Femur (tissue), 1 donor: ENCODE results near the gene ANXA6.
"Not testable (repeated sequence)": the region's sequence is repeated elsewhere in the genome, so short reads cannot be mapped to it uniquely, and the experiment has no call there.

Experiments
- DNase-seq: peaks from one replicate; pipeline ENCODE4 v3.0.0-alpha.2; 2017

The ANXA6 gene

GRCh38 chr5:151180291-151180690 lies 22.7 kb upstream of the ANXA6 start:
- no peak for DNase-seq

GRCh38 chr5:151179489-151179840 lies 21.9 kb upstream of the ANXA6 start:
- no peak for DNase-seq

GRCh38 chr5:151178777-151179488 lies 21.4 kb upstream of the ANXA6 start:
- no peak for DNase-seq

GRCh38 chr5:151178372-151178771 lies 20.8 kb upstream of the ANXA6 start:
- DNase-seq: no peak

- not testable (repeated sequence) for DNase-seq
Measured at GRCh38 chr5:151176268-151176667, 18.7 kb upstream of the ANXA6 start.

- peak; percentile 49 for DNase-seq
Measured at GRCh38 chr5:151174612-151175101, 17.1 kb upstream of the ANXA6 start.

- no peak for DNase-seq
Measured at GRCh38 chr5:151173711-151174611, 16.4 kb upstream of the ANXA6 start.

- DNase-seq: no peak
Measured at GRCh38 chr5:151171529-151171928, 13.9 kb upstream of the ANXA6 start.

GRCh38 chr5:151168602-151169344 lies 11.2 kb upstream of the ANXA6 start:
- DNase-seq: no peak

GRCh38 chr5:151167022-151167421 lies 9.4 kb upstream of the ANXA6 start:
- DNase-seq: no peak

GRCh38 chr5:151164687-151165392 lies 7.3 kb upstream of the ANXA6 start:
- peak; percentile 89 for DNase-seq

- no peak for DNase-seq
Measured at GRCh38 chr5:151162776-151163175, 5.2 kb upstream of the ANXA6 start.

- DNase-seq: no peak
Measured at GRCh38 chr5:151159649-151160373, 2.2 kb upstream of the ANXA6 start.

GRCh38 chr5:151158287-151158661 lies 695 bp upstream of the ANXA6 start:
- no peak for DNase-seq

GRCh38 chr5:151156507-151157420 lies 815 bp downstream of the ANXA6 start:
- DNase-seq: peak; percentile 50

- DNase-seq: peak; percentile 63
Measured at GRCh38 chr5:151155775-151156506, 1.6 kb downstream of the ANXA6 start.

- DNase-seq: no peak
Measured at GRCh38 chr5:151154931-151155774, 2.4 kb downstream of the ANXA6 start.

GRCh38 chr5:151153766-151154272 lies 3.8 kb downstream of the ANXA6 start:
- DNase-seq: no peak

GRCh38 chr5:151153300-151153699 lies 4.3 kb downstream of the ANXA6 start:
- no peak for DNase-seq
